Fibroblast of skin of back (primary cell): Measurements from ENCODE around the gene TIAM2.

Experiments
- DNase-seq: peaks from one replicate; pipeline ENCODE4 v3.0.0-alpha.2; 2013

The TIAM2 gene

GRCh38 chr6:155303361-155303870 lies 308.3 kb downstream of the TIAM2 start:
- DNase-seq: no peak

DNA sequence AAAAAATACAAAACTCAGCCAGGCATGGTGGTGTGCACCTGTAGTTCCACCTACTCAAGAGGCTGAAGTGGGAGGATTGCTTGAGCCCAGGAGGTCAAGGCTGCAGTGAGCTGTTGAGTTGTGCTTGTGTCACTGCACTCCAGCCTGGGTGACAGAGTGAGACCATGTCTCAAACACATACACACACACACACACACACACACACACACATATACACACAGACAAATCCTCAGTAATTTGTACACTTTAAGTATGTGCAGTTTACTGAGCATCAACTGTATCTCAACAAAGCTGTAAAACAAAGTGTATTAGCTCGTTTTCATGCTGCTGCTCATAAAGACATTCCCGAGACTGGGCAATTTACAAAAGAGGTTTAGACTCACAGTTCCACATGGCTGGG lies 311.8 kb downstream of the TIAM2 start:
- no peak for DNase-seq
